Activated gamma-delta T cell treated with Interleukin-2 at 50 U/mL for 16 hours (primary cell): ENCODE data around the gene RAB13.
"Not testable (repeated sequence)": the region's sequence is repeated elsewhere in the genome, so short reads cannot be mapped to it uniquely, and the experiment has no call there.

ENCODE experiments used
- DNase-seq: peaks from one replicate; pipeline ENCODE4 v3.0.0-alpha.2; 2020

Gene RAB13

DNA sequence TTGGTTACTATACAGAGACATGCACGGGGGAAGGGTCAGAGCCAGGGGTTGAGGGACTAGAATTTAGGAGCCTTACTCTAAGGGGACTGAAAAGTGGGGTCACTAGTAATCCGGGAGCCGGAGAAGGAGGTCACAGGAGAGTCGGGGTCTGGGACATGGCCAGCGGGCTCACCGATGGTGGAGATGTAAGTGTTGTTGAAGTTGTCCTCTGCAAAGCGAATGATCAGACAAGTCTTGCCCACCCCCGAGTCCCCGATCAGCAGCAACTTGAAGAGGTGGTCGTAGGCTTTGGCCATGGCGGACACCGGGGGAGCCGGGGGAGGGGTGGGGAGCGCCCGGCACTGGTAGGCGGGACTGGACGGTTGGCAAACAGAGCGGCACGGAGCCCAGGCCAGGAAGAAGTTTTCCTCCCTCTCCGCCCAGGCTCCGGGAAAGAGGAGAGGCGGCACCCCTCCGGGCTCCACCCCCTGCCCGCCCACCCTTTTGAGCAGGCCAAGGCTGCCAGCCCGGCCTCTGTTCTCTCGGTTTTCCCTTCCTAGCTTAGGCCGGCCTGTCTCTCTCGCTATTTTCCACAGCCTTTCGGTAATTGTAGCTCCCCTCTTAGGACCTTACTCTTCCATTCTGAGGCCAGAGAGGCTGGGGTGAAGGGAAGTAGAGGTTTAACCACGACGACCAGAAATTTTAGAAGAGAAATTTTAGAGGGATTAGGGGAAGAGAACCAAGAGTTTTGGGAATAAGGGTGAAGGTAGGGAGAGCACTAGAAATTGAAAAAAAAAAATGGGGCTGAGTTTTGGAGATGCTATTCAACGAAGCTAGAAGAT is at the start of gene RAB13:
Gene RAB13 (minus strand): TSS at position 399 of the 821 bp plus-strand sequence. CDS start 103 bp downstream, at position 296.
- no peak for DNase-seq

DNA sequence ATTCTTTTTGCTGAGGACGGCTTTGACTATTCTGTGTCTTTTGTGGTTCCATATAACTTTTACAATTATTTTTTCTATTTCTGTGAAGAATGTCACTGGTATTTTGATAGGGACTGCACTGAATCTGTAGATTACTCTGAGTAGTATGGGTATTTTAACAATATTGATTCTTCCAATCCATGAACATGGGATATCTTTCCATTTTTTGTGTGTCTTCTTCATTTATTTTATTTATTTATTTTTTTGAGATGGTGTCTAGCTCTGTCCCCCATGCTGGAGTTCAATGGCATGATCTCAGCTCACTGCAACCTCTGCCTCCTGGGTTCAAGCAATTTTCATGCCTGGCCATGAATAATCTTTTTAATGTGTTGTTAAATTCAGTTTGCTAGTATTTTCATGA is 47.6 kb upstream of the RAB13 start:
- DNase-seq, result not testable (repeated sequence)

DNA sequence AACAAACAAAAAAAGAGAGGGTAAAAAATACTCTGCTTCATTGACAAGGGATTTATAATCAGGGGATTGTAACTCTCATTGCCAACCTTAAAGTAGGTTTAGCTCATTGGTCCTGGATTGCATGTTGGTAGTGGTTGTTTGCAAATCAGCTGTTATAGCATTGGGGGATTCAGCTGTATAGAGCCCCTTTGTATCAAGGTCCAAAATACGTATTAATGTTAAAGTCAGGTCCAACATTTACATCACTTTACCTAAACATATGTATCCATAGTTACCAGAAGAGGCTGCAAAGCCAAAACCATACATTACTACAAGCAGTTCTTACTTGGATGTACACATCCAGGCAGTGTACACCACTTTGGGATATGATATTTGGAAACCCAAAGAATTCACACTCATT is 33.8 kb upstream of the RAB13 start:
- DNase-seq, result no peak

DNA sequence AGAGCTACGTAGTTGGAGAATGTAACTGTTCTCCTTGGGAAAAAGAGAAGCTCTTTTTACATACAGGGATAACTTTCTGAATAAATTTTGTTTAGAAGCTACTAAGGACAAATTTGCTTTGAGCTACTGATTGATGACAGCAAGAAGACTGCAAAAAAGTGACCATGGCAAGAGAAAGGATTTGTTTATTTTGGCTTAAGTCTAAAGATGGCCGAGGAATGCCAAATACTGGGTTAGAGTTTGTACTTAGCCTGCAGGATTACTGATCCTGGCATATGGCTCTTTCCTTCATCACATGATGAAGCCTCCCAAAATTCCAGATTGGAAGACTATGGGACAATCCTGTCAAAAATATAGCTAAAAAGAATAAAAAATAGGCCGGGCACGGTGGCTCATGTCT is 33.1 kb upstream of the RAB13 start:
- no peak for DNase-seq

DNA sequence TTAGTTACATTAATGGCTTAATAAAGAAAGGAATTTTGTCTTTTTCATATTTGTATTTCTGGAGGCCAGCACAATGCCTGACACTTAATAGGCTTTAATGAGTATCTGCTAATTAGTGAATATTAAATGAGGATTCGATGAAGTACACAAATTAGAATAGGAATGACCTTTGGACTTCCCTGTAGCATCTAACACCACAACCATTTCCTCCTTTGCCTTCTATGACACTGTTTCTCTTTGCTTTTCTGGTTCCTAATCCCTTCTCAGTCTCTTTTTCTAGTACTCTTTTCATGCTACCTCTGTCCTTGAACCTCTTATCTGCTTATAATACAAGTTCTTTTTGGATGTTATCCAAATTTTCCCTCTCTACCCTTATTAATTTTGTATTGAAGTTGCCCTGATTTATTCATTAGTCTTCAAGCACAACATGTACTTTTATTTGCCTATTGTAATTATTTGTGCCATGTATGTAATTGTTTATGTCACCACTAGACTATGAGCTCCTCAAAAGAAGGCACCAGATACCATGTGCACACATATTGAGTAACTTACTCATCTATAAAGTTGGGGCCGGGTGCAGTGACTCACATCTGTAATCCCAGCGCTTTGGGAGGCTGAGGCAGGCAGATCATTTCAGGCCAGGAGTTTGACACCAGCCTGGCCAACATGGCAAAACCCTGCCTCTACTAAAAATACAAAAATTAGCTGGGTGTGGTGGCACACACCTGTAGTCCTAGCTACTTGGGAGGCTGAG is 28.2 kb upstream of the RAB13 start:
- DNase-seq, result no peak

DNA sequence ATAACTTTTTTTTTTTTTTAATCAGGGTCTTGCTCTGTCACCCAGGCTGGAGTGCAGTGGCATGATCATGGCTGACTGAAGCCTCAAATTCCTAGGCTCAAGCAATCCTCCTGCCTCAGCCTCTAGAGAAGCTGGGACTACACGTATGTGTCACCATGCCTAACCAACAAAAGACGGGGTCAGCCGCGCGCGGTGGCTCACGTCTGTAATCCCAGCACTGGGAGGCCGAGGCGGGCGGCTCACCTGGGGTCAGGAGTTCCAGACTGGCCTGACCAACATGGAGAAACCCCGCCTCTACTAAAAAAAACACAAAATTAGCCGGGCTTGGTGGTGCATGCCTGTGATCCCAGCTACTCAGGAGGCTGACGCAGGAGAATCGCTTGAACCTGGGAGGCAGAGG is 26.4 kb upstream of the RAB13 start:
- DNase-seq, result not testable (repeated sequence)

DNA sequence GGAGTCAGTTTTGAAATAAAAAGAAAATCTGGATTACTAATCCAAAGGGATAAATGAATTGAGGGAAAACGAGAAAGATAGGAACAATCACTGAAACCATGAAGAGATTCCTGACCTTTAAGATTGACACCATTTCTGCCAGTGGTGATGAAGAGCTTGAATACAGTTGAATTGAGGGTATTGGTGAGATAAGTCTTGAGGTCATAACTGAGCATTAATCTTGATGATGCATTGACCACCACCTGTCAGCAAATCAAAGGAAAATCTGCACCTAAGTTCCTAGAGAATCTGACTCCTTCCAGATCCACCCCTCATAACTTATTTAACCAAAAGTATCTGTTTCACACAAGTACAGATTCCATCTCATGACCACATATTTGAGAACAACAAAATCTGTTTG is 26.0 kb upstream of the RAB13 start:
- DNase-seq, result no peak

DNA sequence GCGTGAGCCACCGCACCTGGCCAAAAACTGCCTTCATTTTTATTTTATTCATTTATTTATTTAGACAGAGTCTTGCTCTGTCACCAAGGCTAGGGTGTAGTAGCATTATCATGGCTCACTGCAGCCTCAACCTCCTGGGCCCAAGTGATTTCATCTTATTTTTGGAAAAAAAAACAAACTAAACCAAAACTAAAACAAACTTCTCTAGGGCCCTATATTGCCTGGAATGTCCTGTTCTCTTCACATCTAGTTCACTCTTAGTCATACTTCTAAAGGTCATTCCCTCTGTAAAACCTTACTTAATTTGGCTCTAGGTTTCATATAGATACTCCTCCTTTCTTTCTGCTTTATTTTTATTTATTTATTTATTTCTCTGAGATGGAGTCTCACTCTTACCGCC is 20.0 kb upstream of the RAB13 start:
- DNase-seq, result no peak

DNA sequence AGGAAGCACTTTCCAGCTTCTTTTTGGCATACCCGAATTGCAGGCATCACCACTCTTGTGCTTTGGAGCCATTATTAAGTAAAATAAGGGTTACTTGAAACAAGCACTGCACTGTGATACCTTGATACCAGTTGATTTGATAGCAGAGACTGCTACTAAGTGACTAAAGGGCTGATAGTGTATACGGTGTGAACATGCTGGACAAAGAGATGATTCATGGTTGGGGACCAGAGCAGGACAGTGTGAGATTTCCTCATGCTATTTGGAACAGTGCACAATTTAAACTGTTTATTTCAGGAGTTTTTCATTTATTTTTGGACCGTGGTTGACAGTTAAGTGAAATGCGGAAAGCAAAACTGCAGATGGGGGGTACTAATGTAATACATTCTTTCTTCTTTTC is 14.3 kb upstream of the RAB13 start:
- no peak for DNase-seq

DNA sequence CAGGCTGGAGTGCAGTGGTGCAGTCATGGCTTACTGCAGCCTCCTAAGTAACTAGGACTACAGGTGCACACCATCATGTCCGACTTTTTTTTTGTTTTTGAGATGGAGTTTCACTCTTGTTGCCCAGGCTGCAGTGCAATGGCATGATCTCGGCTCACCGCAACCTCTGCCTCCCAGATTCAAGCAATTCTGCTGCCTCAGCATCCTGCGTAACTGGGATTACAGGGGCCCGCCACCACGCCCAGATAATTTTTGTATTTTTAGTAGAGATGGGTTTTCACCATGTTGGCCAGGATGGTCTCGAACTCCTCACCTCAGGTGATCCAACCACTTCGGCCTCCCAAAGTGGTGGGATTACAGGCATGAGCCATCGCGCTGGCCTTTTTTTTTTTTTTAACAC is 10.7 kb upstream of the RAB13 start:
- not testable (repeated sequence) for DNase-seq

DNA sequence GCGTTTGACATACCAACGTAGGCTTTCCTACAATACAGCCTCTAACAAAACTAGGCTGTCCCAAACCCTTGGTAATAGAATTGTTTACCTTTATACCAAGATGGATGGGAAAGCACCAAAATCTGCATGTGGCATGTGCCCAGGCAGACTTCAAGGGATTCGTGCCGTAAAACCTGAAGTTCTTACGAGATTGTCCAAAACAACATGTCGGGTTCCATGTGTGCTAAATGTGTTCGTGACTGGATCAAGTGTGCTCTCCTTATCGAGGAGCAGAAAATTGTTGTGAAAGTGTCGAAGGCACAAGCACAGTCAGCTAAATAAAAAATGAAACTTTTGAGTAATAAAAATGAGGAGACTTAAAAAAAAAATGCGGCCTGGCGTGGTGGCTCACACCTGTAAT is 9.5 kb upstream of the RAB13 start:
- no peak for DNase-seq

DNA sequence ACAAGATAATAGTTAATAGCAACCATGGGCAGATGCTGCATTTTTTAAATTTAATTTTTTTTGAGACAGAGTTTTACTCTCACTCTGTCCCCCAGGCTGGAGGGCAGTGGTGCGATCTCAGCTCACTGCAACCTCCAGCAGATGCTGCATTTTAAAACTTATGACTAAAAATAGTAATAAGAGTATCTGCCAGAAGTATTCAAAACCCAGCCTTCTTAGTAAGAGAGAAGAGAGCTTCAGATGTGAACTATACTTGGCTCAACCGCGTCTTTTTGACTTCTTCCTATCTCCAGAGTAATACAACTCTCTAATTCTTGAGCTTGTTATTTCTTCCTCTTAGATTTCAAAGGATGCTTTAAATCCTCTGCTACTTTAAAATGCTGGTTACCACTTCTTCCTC is 9.1 kb upstream of the RAB13 start:
- DNase-seq, result no peak

DNA sequence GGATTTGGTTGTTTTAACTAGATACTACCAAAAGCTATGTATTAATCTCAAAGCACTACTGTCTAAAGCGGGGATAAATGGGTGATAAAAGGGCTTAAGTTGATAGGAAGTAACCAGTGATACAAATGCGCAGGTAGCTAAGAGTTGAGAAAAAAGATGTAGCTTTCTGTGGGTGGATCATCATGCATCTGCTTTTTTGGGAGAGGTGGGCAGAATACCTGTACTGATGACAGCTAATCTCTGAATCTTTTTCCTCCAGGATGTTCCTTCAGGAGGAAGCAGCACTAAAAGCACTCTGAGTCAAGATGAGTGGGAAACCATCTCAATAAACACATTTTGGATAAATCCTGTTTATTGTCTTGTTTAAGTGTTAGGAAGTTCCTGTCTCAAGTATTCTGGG is 5.7 kb upstream of the RAB13 start:
- DNase-seq, result no peak

DNA sequence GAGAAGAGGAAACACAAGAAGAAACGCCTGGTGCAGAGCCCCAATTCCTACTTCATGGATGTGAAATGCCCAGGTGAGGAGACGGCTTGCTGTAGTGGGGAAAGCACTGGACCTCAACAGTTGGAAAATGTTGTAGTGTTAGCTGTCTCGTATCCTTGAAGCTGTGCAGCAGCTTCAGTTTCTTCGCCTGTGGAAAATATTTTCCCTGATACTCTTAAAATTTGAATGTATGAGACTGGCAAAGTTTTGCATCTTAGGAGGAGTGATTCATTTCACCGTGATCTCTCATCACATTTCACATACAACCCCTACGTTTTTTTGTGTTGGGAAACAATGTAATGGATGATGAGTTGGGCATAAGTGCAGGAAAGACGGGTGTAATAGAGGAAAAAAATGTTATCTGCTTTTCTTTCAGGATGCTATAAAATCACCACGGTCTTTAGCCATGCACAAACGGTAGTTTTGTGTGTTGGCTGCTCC is 5.1 kb upstream of the RAB13 start:
- no peak for DNase-seq

DNA sequence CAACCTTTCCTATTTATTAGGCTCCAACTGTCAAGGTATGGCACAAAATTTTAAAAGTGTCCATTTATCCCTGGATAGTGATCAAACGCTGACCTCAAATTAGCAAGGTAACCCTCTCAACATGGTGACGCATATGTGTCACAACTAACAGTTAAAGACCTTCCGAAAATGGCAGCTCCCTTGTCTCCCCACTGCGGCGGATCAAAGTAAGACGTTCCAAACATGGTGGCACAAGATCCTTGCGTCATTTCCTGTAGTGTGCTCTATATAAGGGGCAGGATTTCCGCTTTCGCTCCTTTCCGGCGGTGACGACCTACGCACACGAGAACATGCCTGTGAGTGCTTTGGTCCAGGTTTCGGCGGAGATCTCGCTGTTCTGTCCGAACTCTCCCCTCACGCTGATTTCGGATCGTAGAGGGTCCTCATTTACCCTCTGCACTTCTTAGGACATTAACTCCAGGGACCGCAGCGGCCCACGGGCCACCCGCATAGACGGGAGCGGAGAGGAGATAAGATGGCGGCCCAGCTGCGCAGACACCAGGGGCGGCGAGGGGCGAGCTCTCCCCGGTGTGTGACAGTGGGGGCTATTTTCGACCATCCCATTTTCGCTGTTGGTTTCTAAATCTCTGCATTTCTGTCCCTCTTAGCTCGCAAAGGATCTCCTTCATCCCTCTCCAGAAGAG is 4.5 kb upstream of the RAB13 start, which contains the start of gene RPS27:
Gene RPS27 (plus strand): TSS at position 295 of the 683 bp plus-strand sequence. CDS start 35 bp downstream, at position 330.
- peak; percentile 85 for DNase-seq

DNA sequence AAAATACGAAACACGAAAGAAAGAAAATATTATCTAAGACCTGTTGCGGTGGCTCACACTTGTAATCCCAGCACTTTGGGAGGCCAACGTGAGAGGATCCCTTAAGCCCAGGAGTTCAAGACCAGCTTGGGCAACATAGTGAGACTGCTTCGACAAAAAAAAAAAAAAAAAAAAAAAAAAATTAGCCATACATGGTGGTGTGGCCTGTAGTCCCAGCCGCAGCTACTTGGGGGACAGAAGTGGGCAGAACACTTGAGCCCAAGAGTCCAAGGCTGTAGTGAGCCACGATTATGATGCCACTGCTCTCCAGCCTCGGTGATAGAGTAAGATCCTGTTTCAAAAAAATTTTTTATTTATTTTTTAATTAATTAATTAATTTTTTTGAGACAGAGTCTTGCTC is 1.5 kb upstream of the RAB13 start:
- DNase-seq, result no peak

DNA sequence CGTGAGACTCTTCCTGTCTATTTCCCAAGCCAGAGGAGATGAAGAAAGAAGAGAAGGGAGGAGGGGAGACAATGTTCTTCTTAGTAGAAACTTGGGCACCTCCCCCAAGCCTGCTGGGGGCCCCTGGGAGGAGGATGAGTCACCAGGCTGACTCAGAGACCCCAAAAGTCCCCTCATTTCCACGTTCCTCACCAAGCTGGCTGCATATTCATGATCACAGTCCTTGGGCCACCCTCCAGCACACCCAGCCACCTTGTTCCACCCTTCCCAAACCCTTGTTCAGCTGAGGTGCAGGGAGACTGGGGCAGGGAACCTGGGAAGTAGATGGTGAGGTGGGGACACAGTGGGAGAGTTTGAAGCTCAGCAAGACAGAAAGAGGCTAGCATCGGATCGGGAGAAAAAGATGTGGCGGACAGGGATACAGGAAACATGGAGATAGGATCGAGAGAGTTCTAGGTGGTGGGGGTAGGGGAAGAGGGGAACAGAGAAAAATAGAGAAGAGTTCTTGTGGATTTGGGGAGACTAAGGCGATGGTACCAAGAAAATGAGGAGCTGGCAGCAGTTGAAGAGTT is 712 bp downstream of the RAB13 start:
- no peak for DNase-seq

DNA sequence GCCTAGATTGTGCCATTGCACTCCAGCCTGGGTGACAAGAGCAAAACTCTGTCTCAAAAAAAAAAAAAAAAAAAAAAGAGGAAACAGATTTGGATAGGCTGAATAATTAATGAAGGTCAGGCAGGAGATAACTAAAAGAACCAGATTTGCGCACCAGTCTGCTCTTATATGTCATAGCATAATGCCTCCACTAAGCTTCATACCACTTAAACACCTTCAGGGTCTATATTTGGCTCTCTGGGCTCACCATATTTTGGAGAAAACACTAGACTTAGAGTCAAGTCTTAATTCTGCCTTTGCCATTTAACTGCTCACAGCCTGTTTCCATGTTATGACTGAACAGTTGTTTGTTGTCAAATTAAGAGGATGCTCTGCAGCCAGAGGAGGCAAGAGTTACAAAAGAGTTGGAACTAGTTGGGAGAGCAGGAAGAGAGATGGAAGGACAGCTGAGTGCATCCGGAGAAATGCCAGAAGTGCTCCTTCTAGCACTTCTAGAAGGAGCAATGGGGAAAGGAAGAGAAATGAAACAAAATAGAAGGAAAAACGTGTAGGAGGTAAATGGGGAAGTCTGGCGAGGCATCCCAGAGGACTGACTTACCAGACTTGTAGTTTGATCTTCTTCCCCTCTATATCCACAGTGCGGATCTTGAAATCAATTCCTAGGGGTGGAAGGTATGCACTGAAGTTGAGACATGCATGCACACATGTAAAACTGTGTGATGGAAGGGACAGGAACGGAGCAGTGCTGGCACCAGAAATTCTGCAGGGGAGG is 1.8 kb downstream of the RAB13 start:
- DNase-seq, result no peak

DNA sequence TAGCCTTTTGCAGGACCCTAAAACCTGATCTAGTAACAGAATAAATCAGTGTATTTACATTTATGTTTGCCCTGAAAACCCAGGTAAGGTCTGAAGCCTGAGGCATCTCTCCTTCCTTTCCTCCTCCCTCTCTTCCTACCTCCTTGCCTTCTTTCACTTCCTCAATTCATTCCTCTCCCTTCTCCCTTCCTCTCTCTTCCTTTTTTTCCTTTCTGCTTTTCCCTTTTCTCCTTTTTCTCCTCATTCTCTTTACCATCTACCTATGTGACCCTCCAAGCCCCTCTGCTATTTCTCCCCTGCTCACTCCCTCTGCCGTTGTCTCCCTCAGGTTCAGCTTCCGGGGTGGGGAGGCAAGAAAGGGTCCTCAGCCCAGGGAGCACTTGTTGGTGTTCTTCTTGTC is 4.4 kb downstream of the RAB13 start:
- not testable (repeated sequence) for DNase-seq

DNA sequence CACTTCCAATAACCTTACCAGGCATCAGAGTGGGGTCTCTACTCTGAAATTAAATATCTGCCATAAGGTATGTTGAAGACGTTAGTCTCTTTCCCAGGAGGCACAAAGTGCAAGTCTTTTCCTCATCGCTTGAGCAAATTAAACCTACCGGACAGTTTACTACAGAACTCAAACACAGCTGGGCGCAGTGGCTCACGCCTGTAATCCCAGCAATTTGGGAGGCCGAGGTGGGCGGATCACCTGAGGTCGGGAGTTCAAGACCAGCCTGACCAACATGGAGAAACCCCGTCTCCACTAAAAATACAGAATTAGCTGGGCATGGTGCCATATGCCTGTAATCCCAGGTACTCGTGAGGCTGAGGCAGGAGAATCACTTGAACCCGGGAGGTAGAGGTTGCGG is 7.0 kb downstream of the RAB13 start:
- DNase-seq, result not testable (repeated sequence)

DNA sequence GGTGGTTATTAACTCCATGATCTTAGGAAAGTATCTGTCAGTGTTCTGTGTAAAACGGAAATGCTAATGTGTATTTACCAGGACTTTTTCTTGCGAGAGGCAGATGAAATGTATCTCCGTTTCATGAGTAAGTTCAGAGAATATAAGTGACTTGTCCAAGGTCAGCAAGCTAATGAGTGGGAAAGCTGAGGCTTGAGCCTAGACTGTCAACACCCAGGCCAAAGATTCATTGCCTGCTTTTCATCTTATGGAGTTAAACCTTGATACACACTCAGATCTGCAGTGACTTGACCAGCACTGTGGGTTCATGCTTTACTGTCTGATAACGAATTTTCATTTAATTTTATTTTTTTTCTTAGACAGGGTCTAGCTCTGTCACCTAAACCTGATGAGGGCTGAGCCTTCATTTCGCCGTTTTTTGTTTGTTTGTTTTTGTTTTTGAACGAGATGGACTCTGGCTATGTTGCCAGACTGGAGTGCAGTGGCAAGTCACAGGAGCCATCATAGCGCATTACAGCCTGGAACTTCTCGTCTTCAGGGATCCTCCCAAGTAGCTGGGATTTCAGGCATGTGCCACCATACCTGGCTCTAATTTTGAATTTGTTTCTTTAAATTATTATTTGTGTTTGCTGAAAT is 7.7 kb downstream of the RAB13 start:
- DNase-seq, result no peak
